Upper lobe of left lung (tissue), 4 donors: ENCODE measurements around the gene APP.

ENCODE experiments used
- POLR2A ChIP-seq, 4 donors: fragments of 450-650 bp; IDR thresholded peaks; one replicate each; pipeline ENCODE4 v1.5.1; 2016 to 2017; ENCODE audit warnings: antibody characterized with exemption in 4 of 4, mild to moderate bottlenecking in 2 of 4
- TF ChIP-seq, protein P1 (sequence below), 6 experiments: fragments of 450-650 bp in 4 of 6; fragments of 200-600 bp in 2 of 6; sonication (generic) in 2 of 6; IDR thresholded peaks; one replicate each; pipeline ENCODE4 v1.5.1; 2016 to 2019; ENCODE audit warnings: antibody characterized with exemption in 6 of 6

DNA sequence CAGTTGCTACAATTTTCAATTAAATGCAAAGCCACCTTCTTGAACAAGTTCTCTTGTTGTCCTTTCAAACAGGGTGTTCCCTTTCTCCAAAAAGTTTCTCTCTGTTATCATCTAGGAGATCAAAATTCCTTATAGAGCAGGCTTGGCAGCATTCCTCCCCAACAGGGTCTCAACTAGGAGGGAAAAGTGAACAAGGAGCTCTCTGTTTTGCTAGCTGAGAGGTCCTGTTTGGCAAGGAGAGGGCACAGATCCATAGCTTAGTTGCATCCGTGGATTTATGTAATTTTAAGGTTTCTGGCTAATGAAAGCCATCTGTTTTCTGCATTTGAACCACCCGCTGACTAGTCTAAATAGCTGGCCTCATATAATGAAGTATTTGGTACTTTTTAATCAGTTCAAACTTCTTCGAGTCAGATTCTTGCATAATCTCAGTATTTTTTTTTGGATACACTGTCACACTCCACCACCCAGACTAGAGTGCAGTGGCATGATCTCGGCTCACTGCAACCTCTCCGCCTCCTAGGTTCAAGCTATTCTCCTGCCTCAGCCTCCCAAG, 54.0 kb downstream of the APP start:
- no peak for TF ChIP-seq POLR2A (IDR thresholded peaks at IDR 0.05)
- TF ChIP-seq, protein P1, sequence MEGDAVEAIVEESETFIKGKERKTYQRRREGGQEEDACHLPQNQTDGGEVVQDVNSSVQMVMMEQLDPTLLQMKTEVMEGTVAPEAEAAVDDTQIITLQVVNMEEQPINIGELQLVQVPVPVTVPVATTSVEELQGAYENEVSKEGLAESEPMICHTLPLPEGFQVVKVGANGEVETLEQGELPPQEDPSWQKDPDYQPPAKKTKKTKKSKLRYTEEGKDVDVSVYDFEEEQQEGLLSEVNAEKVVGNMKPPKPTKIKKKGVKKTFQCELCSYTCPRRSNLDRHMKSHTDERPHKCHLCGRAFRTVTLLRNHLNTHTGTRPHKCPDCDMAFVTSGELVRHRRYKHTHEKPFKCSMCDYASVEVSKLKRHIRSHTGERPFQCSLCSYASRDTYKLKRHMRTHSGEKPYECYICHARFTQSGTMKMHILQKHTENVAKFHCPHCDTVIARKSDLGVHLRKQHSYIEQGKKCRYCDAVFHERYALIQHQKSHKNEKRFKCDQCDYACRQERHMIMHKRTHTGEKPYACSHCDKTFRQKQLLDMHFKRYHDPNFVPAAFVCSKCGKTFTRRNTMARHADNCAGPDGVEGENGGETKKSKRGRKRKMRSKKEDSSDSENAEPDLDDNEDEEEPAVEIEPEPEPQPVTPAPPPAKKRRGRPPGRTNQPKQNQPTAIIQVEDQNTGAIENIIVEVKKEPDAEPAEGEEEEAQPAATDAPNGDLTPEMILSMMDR (IDR thresholded peaks at IDR 0.05) = no peak
